Mucosa of descending colon (tissue), 3 donors: ENCODE measurements around the gene ADCY5. TPM values are rescaled to one million over a fixed set of nuclear protein-coding genes. Genes with fewer than 3 reads are reported as not detected.
A peak's percentile ranks its signal among the peaks of the same experiment; 100 is the strongest.

Experiments
- ATAC-seq: fragments of 200-7000 bp; cut with Tn5 transposase; one replicate; pipeline ENCODE4 v1.9.1; 2020; ENCODE audit warnings: mild to moderate bottlenecking, moderate library complexity
- DNase-seq, 3 donors: peaks; one replicate each; pipeline ENCODE4 v3.0.0-alpha.2; 2020
- H3K36me3 ChIP-seq: fragments of 200-600 bp; one replicate; pipeline ENCODE4 v1.8.0; 2021; ENCODE audit warnings: low read depth, mild to moderate bottlenecking
- H3K4me1 ChIP-seq: fragments of 200-600 bp; one replicate; pipeline ENCODE4 v1.8.0; 2021; ENCODE audit warnings: low read depth, mild to moderate bottlenecking
- H3K4me3 ChIP-seq: fragments of 200-600 bp; one replicate; pipeline ENCODE4 v1.8.0; 2021; ENCODE audit warnings: mild to moderate bottlenecking
- H3K9me3 ChIP-seq: fragments of 200-600 bp; one replicate; pipeline ENCODE4 v1.8.0; 2021; ENCODE audit warnings: mild to moderate bottlenecking
- intact Hi-C, 2 donors: fragments of 100-400 bp; cut with DNase I in 1 of 2; cut with micrococcal nuclease in 1 of 2; formaldehyde crosslinking; loops; one replicate each; pipeline versions ENCODE4 v1.11.0 to v1.11.1; 2022; cut with DNase I, micrococcal nuclease
- total RNA-seq, 3 donors: library from RNA; stranded (reverse); fragmentation: NEBNext Ultra II Directional in 2 of 3; extraction: Animal tissue kit (Norgen Biotek cat#: 25700) in 2 of 3; gene quantifications; one replicate each; pipeline versions ENCODE4 v1.2.1 to v1.2.4, GENCODE V29; 2021 to 2023
- TF ChIP-seq, protein P1 (sequence below): fragments of 200-600 bp; IDR thresholded peaks from one replicate; pipeline ENCODE4 v1.8.0; 2022; ENCODE audit warnings: antibody characterized with exemption, mild to moderate bottlenecking
- donor health status: DM: no; HTN: no; CAD: no; lungs with moderate emphysema.
- donor health status: DM: no; HTN: no; CAD: no.
- donor health status: DM: no; HTN: yes; CAD: no.

Gene ADCY5
- total RNA-seq, 3 donors from 2014 or later: 7.8 to 72.6 (median 12.6) TPM

DNA sequence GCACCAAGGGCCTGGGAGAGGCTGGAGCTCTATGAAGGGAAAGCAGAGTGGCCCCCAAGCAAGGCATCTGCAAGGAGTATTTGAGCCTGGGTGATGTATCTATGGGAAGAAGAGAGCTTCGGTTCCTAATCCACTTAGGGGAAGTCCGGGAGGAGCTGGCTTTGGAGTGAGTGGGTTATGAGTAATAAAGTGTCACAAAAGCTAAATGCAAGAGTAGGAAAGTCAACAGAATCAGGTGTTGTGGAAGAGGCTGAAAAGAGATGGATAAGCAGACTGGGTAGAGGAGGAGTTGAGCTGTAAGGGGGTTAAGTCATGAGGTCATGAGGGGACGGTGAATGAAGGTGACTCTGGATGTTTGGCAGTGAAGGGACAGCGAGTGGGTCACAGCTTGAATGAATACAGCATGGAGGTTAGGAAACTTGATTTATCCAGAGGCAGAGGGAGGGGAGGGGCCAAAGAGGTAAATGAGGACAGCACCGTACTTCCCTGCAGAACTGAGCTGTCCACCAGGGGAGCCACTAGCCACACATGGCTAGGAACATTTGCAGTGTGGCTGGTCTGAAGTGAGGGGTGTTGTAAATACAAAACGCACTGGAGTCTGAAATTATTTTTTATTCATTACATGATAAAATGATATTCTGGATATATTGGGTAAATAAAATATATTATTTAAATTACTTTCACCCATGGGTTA, 83.3 kb downstream of the ADCY5 start:
- Histone ChIP-seq H3K36me3 (no peaks in the 10 kb centered on the region), H3K4me3 (no peak overlapping the region), H3K9me3 (peaks cover 5% of the 10 kb centered on the region), H3K4me1 (no peaks in the 10 kb centered on the region)
- intact Hi-C loops: no loop called here
- peak; percentile 84 for ATAC-seq
- peak in 2 of 3 donors; percentile 50 to 53 for DNase-seq
- TF ChIP-seq, protein P1, sequence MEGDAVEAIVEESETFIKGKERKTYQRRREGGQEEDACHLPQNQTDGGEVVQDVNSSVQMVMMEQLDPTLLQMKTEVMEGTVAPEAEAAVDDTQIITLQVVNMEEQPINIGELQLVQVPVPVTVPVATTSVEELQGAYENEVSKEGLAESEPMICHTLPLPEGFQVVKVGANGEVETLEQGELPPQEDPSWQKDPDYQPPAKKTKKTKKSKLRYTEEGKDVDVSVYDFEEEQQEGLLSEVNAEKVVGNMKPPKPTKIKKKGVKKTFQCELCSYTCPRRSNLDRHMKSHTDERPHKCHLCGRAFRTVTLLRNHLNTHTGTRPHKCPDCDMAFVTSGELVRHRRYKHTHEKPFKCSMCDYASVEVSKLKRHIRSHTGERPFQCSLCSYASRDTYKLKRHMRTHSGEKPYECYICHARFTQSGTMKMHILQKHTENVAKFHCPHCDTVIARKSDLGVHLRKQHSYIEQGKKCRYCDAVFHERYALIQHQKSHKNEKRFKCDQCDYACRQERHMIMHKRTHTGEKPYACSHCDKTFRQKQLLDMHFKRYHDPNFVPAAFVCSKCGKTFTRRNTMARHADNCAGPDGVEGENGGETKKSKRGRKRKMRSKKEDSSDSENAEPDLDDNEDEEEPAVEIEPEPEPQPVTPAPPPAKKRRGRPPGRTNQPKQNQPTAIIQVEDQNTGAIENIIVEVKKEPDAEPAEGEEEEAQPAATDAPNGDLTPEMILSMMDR: peak; percentile 23

- intact Hi-C loops: no loop called here
- H3K36me3 ChIP-seq: no peaks in the 10 kb centered on the region
- TF ChIP-seq, protein P1: no peak
- no peak overlapping the region for H3K4me3 ChIP-seq
- DNase-seq: no peak
- no peaks in the 10 kb centered on the region for H3K9me3 ChIP-seq
- no peaks in the 10 kb centered on the region for H3K4me1 ChIP-seq
- no peak for ATAC-seq
These were observed 87.8 kb downstream of the ADCY5 start for GRCh38 chr3:123361071-123361470.

DNA sequence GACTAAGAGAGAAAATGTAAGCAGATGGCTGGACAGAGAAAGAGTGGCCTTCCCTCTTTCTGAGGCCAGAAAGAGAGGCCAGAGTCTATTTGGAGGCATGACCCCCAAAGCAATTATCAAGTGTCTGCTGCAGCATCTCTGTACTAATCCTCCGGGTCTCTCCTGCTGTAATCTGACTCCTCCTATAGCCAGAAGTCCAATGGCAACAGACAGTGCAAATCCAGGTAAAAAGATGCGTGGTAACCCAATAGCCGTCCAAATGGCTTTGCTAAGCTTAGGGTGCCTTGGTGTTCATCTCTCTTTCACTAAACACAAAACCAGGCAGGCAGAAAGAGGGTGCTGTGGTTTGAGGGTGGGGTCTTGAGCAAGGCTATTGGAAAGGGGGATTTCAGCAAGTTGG, 91.6 kb downstream of the ADCY5 start:
- Histone ChIP-seq H3K4me1 (no peaks in the 10 kb centered on the region), H3K36me3 (no peaks in the 10 kb centered on the region), H3K4me3 (no peak overlapping the region), H3K9me3 (no peaks in the 10 kb centered on the region)
- ATAC-seq: no peak
- intact Hi-C loops: no loop called here
- no peak for DNase-seq
- TF ChIP-seq, protein P1: no peak

GRCh38 chr3:123353850-123354233, 95.0 kb downstream of the ADCY5 start:
- intact Hi-C loops: no loop called here
- DNase-seq (no peak), ATAC-seq (no peak)
- Histone ChIP-seq H3K4me3 (no peak overlapping the region), H3K36me3 (no peaks in the 10 kb centered on the region), H3K9me3 (no peaks in the 10 kb centered on the region), H3K4me1 (no peaks in the 10 kb centered on the region)
- TF ChIP-seq, protein P1: no peak

DNA sequence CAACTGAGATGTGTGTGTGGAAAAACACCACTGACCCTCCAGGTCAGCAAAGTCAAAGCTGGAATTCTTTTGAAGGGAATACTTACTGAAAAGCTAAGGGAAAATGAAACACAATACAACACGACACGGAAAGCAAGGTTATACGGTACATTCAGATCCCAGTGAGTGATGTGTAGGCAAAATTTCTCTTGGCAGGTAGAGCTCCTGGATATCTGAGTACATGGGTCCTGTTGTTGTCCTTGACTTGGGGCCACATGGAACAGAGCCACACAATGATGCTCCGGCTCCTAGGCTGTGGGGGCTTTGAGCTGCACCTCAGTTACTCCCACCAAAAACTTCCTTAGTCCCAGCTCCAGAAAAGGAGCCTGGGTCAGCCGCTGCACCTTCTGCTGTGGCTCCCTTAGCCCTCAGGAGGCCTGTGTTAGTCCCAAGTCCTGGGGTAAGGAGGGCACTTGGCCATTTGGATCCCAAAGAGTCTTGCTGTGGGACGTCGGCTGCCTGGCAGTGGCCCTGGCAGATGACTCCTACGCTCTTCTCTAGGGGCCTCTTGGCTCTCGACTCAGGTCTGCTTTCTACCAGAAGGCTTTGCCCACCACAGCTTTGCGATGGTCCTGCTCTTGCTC, 95.6 kb downstream of the ADCY5 start:
- H3K36me3 ChIP-seq: no peaks in the 10 kb centered on the region
- ATAC-seq: no peak
- no peak for DNase-seq
- intact Hi-C loops: no loop called here
- no peaks in the 10 kb centered on the region for H3K4me1 ChIP-seq
- no peak overlapping the region for H3K4me3 ChIP-seq
- TF ChIP-seq, protein P1: no peak
- H3K9me3 ChIP-seq: no peaks in the 10 kb centered on the region
